ENCODE data around the gene AKAP9.

DNA sequence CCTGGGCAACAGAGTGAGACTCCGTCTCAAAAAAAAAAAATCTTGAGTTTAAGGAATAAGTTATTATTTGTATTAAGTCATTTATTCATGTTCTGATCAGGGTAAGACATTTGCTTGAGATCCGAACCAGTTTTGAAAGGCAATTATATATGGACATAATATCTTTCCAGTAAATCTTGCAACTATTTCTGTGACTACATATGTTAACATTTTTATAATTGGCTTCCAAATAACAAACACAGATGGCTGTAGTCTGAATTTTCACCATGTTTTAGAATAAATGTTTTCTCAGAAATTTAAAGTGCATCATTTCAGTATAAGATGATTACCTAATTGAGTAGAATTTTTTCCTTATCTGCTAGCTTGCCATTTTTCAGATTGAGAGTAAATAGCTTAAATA is 21.2 kb downstream of the AKAP9 start:
- no peak for TF ChIP-seq POLR2A (IDR thresholded peaks at IDR 0.05)
- TF ChIP-seq, protein P1, sequence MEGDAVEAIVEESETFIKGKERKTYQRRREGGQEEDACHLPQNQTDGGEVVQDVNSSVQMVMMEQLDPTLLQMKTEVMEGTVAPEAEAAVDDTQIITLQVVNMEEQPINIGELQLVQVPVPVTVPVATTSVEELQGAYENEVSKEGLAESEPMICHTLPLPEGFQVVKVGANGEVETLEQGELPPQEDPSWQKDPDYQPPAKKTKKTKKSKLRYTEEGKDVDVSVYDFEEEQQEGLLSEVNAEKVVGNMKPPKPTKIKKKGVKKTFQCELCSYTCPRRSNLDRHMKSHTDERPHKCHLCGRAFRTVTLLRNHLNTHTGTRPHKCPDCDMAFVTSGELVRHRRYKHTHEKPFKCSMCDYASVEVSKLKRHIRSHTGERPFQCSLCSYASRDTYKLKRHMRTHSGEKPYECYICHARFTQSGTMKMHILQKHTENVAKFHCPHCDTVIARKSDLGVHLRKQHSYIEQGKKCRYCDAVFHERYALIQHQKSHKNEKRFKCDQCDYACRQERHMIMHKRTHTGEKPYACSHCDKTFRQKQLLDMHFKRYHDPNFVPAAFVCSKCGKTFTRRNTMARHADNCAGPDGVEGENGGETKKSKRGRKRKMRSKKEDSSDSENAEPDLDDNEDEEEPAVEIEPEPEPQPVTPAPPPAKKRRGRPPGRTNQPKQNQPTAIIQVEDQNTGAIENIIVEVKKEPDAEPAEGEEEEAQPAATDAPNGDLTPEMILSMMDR (IDR thresholded peaks at IDR 0.05) = no peak

All from upper lobe of left lung (tissue), 4 donors.